GM18505 (cell line): Measurements from ENCODE around the gene NFYC.

Source experiments
- ATAC-seq: cut with Tn5 transposase; IDR thresholded peaks from one replicate; pipeline ENCODE4 v1.9.1; 2021; ENCODE audit not compliant: unreplicated experiment
- POLR2A ChIP-seq: IDR thresholded peaks from 4 replicates; pipeline ENCODE4 v1.6.1; 2011; ENCODE audit warnings: borderline replicate concordance; ENCODE audit not compliant: insufficient read depth, insufficient read length; ENCODE audit errors: extremely low read depth

Gene NFYC

DNA sequence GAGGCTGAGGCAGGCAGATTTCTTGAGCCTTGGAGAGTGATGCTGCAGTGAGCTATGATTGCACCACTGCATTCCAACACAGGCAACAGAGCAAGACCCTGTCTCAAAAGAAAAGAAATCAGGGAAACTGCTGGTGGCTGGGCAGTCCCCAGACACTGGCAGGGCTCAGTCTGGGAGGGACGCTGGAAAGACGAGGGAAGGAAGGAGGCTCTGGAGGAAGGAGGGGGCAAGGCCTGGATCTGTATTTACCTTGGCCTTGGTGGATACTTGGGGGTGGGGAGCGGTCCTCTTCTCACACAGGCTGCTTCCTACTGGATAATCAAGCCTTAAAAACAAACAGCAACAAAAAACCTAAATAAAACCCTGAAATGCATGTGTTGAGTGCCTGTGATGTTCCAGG, 116.5 kb downstream of the NFYC start:
- TF ChIP-seq POLR2A, result no peak
- no peak for ATAC-seq

GRCh38 chr1:40808444-40808843, 116.9 kb downstream of the NFYC start:
- no peak for ATAC-seq

DNA sequence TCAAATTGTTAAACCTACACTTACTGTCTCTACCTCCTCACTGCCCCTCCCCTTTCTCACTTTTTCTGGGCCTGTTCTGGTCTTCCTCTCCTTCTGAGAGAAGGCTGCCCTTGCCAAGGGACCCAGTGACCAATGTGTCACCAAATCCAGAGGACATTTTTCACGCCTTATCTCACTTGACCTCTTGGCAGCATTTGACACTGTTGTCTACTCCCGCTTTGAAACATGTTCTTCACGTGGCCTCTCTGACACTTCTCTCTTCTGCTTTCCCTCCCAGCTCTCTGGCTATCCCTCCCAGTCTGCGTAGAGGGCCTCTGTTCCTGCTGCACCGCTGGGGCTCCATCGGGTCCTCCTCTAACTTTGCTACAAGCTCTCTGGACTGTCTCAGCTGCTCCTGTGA, 117.4 kb downstream of the NFYC start:
- ATAC-seq, result no peak

More at GRCh38 chr1:40808444-40808843, 116.9 kb downstream of the NFYC start:
- no peak for TF ChIP-seq POLR2A

GRCh38 chr1:40810927-40811326, 119.4 kb downstream of the NFYC start:
- TF ChIP-seq POLR2A, result no peak
- ATAC-seq, result no peak

More for the DNA sequence above, 117.4 kb downstream of the NFYC start:
- no peak for TF ChIP-seq POLR2A

DNA sequence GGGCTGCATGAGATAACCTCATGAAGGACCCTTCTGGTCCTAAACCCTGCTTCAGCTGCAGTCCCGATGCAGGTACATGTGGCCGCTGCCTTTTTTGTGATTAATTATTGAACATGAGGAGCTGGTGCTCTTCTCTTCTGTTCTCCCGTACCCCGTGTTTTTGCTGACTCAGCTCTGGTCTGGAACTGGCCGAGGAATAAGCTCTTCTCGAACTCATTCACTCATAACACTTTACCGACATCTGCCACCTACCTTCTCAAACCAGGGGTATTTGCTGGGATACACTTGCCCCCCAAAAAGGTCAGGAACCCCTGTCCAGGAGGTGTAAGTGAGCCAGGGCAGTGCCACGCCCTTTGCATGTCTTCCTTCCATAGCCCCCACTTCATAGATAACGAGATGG, 123.9 kb downstream of the NFYC start:
- ATAC-seq, result no peak

GRCh38 chr1:40817791-40818263, 126.3 kb downstream of the NFYC start:
- peak; percentile 22 for ATAC-seq

More for the DNA sequence above, 123.9 kb downstream of the NFYC start:
- no peak for TF ChIP-seq POLR2A

DNA sequence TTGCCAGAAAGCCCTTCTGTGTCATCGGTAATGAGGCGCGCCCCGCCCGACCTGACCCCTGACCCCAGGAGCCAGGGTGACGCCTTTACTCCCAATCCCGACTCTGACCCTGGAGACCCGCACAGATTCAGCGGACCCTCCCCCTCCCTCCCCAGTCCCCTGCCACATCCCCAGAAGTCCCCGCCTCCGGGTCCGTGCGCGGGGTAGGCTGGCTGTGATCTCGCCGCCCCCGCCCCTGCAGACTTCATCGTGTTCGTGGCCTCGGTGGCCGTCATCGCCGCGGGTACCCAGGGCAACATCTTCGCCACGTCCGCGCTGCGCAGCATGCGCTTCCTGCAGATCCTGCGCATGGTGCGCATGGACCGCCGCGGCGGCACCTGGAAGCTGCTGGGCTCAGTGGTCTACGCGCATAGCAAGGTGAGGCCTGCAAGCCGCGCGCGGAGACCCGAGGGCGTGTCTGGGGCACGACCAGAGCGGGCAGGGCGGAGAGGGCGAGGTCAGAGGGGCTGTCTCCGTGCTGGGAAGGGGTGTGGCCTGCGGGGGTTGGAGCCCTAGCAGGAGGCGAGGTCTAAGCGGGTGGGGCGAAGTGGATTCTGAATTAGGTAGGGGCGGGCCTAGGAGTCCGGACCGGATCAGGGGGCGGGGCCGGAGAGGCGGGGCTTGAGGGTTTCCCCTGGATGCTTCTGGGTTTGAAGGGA, 126.9 kb downstream of the NFYC start:
- ATAC-seq, result peak; percentile 78

More at GRCh38 chr1:40817791-40818263, 126.3 kb downstream of the NFYC start:
- no peak for TF ChIP-seq POLR2A

DNA sequence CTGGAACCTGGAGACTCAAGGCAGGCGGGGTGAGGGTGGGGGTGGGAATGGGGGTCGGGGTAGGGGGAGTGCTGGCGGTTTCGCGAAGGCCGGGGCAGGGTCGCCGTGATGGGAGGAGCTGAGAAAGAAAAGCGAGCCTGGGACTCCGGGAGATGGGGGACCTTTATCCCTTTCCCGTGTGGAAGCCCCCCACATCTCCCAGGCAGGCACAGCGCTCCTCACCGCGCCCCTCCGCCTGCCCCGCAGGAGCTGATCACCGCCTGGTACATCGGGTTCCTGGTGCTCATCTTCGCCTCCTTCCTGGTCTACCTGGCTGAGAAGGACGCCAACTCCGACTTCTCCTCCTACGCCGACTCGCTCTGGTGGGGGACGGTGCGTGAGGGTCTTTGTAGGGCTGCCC, 127.6 kb downstream of the NFYC start:
- TF ChIP-seq POLR2A, result no peak
- no peak for ATAC-seq

More for the DNA sequence above, 126.9 kb downstream of the NFYC start:
- no peak for TF ChIP-seq POLR2A

DNA sequence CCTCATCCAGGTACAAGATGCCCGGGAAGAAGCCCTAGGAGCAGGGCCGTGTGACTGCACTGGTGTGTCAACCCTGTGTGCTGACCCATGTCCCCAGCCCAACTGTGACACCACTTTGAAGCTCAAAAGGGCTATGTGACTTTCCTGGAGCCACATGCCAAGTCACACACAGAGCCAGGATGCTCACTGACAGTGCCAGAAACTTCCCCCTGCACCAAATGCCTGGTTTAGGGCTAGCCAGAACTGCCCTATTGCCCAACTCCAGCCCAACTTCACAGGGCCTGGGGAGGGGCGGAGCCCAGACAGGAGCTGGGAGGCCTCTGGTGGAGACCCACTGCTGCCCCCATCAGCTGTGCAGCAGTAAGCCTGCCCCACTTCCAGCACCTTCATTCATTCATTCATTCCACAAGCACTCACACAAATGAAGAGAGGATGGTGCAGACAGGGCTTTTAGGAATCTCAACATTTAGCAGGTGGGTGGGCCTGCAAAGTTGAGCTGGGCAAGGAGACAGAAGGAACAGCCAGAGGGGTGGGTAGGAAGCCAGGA, 128.8 kb downstream of the NFYC start:
- no peak for ATAC-seq
- TF ChIP-seq POLR2A, result no peak
